GM19467 (cell line): ENCODE results near the gene GABRG3.

ENCODE experiments used
- ATAC-seq: cut with Tn5 transposase; IDR thresholded peaks from one replicate; pipeline ENCODE4 v1.9.1; 2021; ENCODE audit warnings: mild to moderate bottlenecking, moderate library complexity; ENCODE audit not compliant: unreplicated experiment

Gene GABRG3

GRCh38 chr15:27061739-27062138 is 90.8 kb downstream of the GABRG3 start:
- no peak for ATAC-seq

DNA sequence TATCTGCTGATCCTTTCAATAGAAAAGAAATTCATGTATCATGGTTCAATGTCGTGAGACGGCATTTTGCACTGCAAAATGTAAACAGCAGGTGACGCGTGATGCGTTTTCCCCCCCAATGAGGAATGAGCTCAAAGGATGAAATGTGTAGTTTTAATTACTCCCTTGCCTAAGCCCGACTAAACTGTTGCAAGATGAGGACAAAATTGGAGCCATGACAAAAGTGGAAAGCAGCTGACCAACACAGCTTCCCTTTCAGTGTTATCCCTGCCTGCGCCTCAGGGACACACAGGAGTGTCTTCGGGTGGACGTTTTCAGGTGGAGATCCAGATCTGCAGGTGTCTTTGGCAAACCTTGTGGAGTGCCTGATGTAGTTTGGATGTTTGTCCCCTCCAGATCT is 92.0 kb downstream of the GABRG3 start:
- no peak for ATAC-seq

- no peak for ATAC-seq
Measured at GRCh38 chr15:27064080-27064479, 93.1 kb downstream of the GABRG3 start.

DNA sequence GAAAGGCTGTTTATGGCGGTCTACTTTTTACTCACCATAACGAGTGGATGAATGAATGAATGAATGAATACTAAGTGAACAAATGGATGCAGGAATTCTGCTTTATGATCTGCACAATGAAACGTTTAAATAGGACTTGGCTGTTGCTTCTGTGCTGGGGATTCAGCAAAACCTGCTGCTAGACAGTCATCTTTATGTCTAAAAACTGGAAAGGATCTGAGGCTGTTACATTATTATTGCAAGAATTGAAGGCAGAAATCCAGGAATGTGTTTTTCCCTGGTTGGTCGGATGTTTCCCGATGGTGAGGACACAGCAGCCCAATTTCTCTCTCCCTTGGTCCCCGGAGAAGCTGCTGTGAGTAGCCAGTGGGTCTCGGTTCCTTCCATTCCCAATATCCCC is 94.2 kb downstream of the GABRG3 start:
- ATAC-seq: no peak

DNA sequence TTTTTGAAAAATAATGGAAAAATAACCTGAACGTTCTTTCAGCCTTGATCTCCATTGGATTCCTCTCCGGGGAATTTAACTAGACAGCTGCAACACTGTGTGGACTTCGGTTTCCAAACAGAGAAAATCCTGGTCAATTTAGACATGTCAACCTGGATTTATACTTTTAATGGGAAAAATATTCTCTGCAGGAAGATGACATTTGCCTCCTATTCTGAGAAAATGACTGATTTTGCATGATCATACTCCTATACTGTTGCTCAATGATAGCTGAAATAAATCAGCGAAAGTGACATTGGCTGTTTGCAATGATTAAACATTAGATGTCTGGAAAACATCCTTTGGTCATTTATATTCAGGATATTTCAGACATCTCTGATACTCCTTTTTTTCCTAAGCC is 94.8 kb downstream of the GABRG3 start:
- no peak for ATAC-seq

DNA sequence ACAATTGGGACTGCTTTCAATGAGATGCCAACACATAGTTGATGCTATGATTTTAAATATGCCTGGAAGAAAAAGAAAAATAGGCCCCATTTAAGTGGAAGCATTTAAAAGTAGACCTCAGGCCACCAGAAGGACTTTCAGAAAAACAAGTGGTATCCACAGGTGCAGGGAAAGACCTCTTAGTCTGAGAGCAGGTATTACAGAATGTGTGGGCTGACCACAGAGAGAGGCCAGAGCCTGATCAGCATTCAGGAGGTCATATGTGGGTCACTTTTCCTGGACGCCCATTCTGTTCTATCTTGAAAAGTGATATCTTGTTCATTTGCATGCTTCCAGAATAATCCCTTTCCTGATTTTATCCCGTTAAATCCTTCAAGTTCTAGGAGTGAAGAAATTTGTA is 95.5 kb downstream of the GABRG3 start:
- ATAC-seq: no peak

- ATAC-seq: no peak
Measured at GRCh38 chr15:27067175-27067574, 96.2 kb downstream of the GABRG3 start.

- ATAC-seq: no peak
Measured at GRCh38 chr15:27070841-27071240, 99.9 kb downstream of the GABRG3 start.

- ATAC-seq: no peak
Measured at GRCh38 chr15:27074179-27074578, 103.2 kb downstream of the GABRG3 start.

- ATAC-seq: no peak
Measured at GRCh38 chr15:27077790-27078189, 106.8 kb downstream of the GABRG3 start.

- ATAC-seq: no peak
Measured at GRCh38 chr15:27081676-27082418, 110.9 kb downstream of the GABRG3 start.

DNA sequence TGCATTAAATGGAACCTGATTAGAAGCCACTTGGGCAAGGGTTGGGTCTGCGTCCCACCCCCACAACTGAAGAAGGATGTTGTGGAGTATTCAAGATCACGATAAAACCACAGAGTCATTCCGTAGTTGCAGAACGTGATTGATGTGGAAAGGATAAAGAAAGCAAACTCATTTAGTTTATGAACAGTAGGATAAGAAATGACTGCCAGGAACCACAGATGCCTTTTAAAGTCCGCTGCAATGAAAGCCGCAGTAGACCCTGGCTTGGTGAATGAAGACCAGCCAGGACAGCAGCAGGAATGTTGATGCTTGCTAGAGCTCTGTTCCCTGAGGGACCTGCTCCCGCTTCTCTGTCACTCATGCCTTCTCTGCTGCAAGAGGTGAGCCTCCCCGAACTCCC is 111.5 kb downstream of the GABRG3 start:
- no peak for ATAC-seq

DNA sequence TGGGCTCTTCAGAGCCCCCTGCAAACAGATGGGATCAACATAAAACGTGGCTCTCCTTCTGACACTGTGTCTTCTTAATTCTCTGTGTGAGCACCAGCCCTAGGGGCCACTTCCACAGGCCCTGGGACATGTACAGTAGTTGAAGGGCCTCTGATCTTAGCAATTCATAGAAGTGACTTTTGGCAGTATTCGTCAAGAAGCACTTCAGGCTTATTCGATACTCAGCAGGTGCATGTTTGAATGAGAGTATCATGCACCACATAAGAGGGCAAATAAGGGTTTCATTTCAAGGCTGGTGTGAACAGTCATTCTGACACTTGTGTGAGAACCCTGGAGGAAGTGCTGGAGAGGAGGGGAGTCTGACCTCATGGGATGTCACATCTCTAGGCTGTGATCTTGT is 113.9 kb downstream of the GABRG3 start:
- ATAC-seq: no peak

DNA sequence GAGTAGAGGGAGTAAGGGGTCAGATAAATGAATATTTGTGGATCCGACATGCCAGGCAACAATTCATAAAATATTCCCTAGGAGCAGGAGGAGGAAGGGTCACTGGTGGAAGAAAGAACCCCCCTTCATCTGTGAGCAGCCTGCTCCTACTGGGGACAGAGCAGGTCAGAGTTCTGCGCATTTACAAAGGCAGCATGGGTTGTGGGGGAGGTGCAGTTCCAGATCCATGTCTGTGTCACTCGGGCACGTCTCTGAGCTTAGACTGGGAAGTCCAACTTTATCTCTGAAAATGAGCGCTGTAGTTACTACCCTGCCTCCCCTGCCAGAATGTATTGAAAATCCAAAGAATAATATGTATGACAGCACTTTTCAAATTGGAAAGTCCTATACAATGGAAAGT is 115.2 kb downstream of the GABRG3 start:
- ATAC-seq: no peak

DNA sequence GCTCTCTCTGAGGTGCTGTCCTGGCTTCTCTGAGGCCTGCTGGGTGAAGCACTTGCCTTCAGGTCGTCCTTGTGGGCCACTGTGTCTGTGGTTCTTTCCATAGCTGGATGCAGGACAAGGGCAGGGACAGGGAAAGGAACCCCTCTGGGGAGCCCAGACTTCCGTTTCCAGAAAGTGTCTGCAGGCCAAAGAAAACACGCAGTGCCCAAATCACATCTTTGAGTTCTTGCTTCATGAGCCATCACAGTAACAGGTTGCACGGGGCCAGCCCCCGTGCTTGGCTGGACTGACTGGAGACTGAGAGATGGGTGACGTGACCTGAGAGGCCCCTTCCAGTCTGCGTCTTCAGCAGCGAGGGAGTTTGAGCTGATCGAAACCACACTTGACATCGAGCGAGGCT is 115.8 kb downstream of the GABRG3 start:
- no peak for ATAC-seq

DNA sequence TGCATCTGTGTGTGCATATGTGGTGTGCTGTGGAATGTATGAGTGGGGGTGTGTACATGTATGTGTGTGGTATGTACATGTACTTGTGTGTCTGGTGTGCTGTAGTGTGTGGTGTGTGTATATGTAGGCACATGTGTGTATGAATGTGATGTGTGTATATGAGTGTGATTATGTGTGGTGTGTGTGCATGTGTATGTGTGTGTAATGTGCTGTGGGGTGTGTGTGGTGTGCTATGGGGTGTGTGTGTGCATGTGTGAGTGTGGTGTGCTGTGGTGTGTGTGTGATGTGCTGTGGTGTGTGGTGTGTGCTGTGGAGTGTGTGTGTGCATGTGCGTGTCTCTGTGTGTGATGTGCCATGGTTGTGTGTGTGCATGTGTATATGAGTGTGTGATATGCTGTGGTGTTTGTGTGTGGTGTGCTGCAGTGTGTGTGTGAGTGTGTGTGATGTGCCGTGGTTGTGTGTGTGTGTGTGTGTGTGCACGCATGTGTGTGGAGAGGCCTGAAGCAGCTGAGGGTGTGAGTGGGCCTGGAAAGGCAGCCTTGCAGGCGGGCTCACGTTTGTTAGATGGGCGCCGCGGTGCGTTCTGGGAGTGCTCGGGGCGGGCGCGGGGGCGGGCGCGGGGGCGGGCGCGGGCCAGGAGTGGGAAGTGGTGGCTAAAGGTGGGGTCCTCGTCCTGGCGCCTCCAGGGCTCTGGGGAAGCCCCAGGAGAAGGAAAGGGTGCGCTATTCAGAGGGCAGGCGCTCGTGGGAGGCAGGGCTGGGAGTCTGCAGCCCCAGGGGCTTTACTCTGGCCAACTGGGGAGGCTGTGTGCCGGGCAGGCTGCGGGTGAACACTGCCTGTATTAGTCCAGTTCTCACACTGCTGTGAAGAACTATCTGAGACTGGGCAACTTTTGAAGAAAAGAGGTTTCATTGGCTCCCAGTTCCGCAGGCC is 116.9 kb downstream of the GABRG3 start:
- no peak for ATAC-seq

- no peak for ATAC-seq
Measured at GRCh38 chr15:27088584-27089232, 117.7 kb downstream of the GABRG3 start.

DNA sequence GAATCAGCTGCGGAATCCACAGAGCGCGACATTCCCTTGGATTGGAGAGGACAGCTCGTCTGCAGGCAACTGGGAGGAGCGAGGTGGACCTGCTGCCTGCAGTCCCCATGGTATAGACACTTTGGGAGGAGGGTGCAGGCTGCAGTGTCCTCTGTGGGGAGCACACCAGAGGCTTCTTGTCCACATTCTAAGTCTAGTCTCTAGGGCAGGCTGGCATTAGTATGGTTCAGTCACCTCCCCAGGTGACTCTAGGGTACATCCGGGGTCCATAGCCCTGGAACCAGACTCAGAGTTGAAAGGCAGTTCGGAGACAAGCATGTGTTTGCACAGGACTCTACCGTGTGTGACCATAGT is 118.2 kb downstream of the GABRG3 start:
- ATAC-seq: no peak

DNA sequence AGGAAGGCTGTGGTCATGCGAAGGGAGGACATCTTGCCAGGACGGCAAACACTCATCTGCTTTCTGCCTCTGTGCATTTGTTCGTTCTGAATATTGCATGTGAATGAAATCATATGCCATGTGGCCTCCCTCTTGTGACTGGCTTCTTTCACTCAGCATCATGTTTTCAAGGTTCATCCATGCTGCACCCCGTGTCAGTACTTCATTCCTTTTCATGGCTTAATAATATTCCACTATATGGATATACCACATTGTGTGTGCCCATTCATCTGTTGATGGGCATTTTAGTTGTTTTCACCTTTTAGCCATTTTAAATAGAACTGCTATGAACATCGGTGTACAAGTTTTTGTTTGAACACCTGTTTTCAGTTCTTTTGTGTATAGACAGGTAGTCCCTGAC is 118.7 kb downstream of the GABRG3 start:
- no peak for ATAC-seq

DNA sequence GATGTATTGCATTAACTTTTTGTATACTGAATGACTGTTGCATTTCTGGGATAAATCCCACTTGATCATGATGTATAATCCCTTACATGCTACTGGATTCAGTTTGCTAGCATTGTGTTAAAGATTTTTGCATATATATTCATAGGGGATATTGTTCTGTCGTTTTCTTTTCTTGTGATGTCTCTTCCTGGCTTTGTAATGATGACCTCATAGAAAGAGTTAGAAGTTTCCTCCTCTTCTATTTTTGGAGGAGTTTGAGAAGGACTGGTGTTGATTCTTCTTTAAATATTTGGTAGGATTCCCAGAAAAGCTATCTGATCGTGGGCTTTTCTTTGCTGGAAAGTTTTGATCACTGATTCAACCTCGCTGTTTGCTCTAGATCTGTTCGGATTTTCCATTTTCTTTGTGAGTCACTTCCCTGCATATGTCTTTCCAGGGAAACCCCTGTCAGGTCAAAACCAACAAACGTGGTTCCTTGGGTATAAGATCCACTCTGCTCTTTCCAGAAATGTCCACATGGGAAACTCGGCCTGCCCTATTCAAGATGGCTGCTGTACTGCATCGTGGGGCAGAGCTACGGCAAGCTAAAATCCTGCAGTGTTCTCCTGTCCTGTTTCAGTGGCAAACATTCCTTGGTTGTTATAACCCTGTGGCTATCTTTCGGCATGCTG is 120.4 kb downstream of the GABRG3 start:
- no peak for ATAC-seq

DNA sequence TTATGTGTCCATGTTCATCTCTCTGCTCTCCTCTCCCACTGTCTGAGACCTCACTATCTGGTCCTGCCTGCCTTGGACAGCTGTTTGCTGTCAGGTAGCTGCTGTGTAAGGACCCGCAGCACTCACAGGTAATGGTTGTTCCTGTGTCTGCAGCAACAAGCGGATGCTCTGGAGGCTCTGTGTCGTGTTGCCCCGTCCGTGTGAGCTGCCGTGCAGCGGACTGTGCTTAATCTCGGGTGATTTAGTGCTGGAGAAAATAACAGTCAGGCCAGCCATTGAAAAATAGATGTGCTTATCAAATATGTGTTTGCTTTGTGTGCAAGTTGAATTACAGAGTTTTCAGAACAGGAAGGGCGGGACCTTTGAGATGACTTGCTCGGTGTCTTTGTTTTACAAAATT is 121.4 kb downstream of the GABRG3 start:
- ATAC-seq: no peak
